ENCODE measurements around the gene IL27RA.
A peak's percentile ranks its signal among the peaks of the same experiment; 100 is the strongest.
"Not testable (repeated sequence)": the region's sequence is repeated elsewhere in the genome, so short reads cannot be mapped to it uniquely, and the experiment has no call there.

The IL27RA gene

GRCh38 chr19:14033946-14034345, 2.4 kb downstream of the IL27RA start:
- DNase-seq (ENCODE audit: low read depth) = no peak
- no peak for TF ChIP-seq POLR2A (IDR thresholded peaks at IDR 0.05; ENCODE audit: extremely low read depth, insufficient read length)
- no peak for TF ChIP-seq MAX (IDR thresholded peaks at IDR 0.05; ENCODE audit: low read depth, low read length)
- no peak for TF ChIP-seq CTCF (IDR thresholded peaks at IDR 0.05; ENCODE audit: low read depth, low read length)
- TF ChIP-seq MYC (IDR thresholded peaks at IDR 0.05; ENCODE audit: low read depth, low read length) = no peak
- H3K4me3 ChIP-seq (ENCODE audit: low read depth, low read length) = no peak overlapping the region

- DNase-seq (ENCODE audit: low read depth); H3K4me3 ChIP-seq (ENCODE audit: low read depth, low read length): not testable (repeated sequence)
These were observed 3.6 kb downstream of the IL27RA start for GRCh38 chr19:14035159-14035558.

GRCh38 chr19:14035706-14036105, 4.1 kb downstream of the IL27RA start:
- TF ChIP-seq CTCF (IDR thresholded peaks at IDR 0.05; ENCODE audit: low read depth, low read length) (no peak), MAX (IDR thresholded peaks at IDR 0.05; ENCODE audit: low read depth, low read length) (no peak), MYC (IDR thresholded peaks at IDR 0.05; ENCODE audit: low read depth, low read length) (no peak), POLR2A (IDR thresholded peaks at IDR 0.05; ENCODE audit: extremely low read depth, insufficient read length) (no peak)
- no peak overlapping the region for H3K4me3 ChIP-seq (ENCODE audit: low read depth, low read length)
- DNase-seq (ENCODE audit: low read depth) = no peak

GRCh38 chr19:14039181-14039580, 7.6 kb downstream of the IL27RA start:
- no peak for DNase-seq (ENCODE audit: low read depth)
- TF ChIP-seq MAX (IDR thresholded peaks at IDR 0.05; ENCODE audit: low read depth, low read length) (no peak), POLR2A (IDR thresholded peaks at IDR 0.05; ENCODE audit: extremely low read depth, insufficient read length) (no peak), CTCF (IDR thresholded peaks at IDR 0.05; ENCODE audit: low read depth, low read length) (no peak), MYC (IDR thresholded peaks at IDR 0.05; ENCODE audit: low read depth, low read length) (no peak)
- H3K4me3 ChIP-seq (ENCODE audit: low read depth, low read length) = no peak overlapping the region

- DNase-seq (ENCODE audit: low read depth) = peak; percentile 60
- not testable (repeated sequence) for H3K4me3 ChIP-seq (ENCODE audit: low read depth, low read length)
- peak; percentile 58 for TF ChIP-seq CTCF (IDR thresholded peaks at IDR 0.05; ENCODE audit: low read depth, low read length)
These were observed 11.4 kb downstream of the IL27RA start for GRCh38 chr19:14042659-14043608.

- DNase-seq (ENCODE audit: low read depth); H3K4me3 ChIP-seq (ENCODE audit: low read depth, low read length): not testable (repeated sequence)
These were observed 16.3 kb downstream of the IL27RA start for GRCh38 chr19:14047866-14048265.

GRCh38 chr19:14048443-14049153, 17.0 kb downstream of the IL27RA start:
- TF ChIP-seq MAX (IDR thresholded peaks at IDR 0.05; ENCODE audit: low read depth, low read length) = no peak
- peak; percentile 20; the same call in 1 of the 2 replicates for TF ChIP-seq MYC (IDR thresholded peaks at IDR 0.05; ENCODE audit: low read depth, low read length)
- peak; percentile 97 for TF ChIP-seq CTCF (IDR thresholded peaks at IDR 0.05; ENCODE audit: low read depth, low read length)
- TF ChIP-seq POLR2A (IDR thresholded peaks at IDR 0.05; ENCODE audit: extremely low read depth, insufficient read length) = no peak
- DNase-seq (ENCODE audit: low read depth) = peak; percentile 77
- H3K4me3 ChIP-seq (ENCODE audit: low read depth, low read length) = no peak overlapping the region
